PC-3 (cell line): ENCODE results near the gene LENEP. TPM values are rescaled to one million over a fixed set of nuclear protein-coding genes. Genes with fewer than 3 reads are reported as not detected.

ENCODE experiments used
- ATAC-seq: fragments of 200-7000 bp; cut with Tn5 transposase; 2 replicates; pipeline ENCODE4 v1.9.1; 2020; ENCODE audit warnings: mild to moderate bottlenecking, moderate library complexity
- BruUV-seq: library from RNA; stranded (reverse); fragments of 400-500 nt; replicated peaks from 2 replicates; lab custom pipeline; 2021; lab: Mats Ljungman, UMichigan
- CTCF ChIA-PET: fragments of 300-600 bp; sonication (Branson Sonifier 250); formaldehyde crosslinking; loops from one replicate; lab custom pipeline; 2022; ENCODE audit warnings: antibody characterized with exemption; lab: Charles Lee
- POLR2A ChIA-PET: fragments of 300-600 bp; sonication (Branson Sonifier 250); formaldehyde crosslinking; loops from one replicate; lab custom pipeline; 2022; ENCODE audit warnings: antibody characterized with exemption; ENCODE audit not compliant: unreplicated experiment; lab: Charles Lee
- DNase-seq: peaks from one replicate; pipeline ENCODE4 v3.0.0-alpha.2; 2015
- H2AFZ ChIP-seq: fragments of 300-600 bp; sonication (generic); 2 replicates; pipeline ENCODE4 v1.6.0; 2016; ENCODE audit warnings: antibody characterized with exemption, low read length
- H3F3A ChIP-seq: fragments of 300-600 bp; sonication (generic); one replicate; pipeline ENCODE4 v1.6.0; 2017; ENCODE audit warnings: antibody characterized with exemption, low read length, control low read depth, mild to moderate bottlenecking; ENCODE audit not compliant: unreplicated experiment
- H3K27ac ChIP-seq: fragments of 300-600 bp; sonication (generic); 2 replicates; pipeline ENCODE4 v1.5.1; 2016; ENCODE audit warnings: mild to moderate bottlenecking, low read length
- H3K27me3 ChIP-seq: fragments of 300-600 bp; sonication (generic); 2 replicates; pipeline ENCODE4 v1.6.1; 2016; ENCODE audit warnings: low read length, mixed read lengths
- H3K36me3 ChIP-seq: fragments of 300-600 bp; sonication (generic); 2 replicates; pipeline ENCODE4 v1.6.1; 2016; ENCODE audit warnings: low read depth, mixed run types, low read length, mixed read lengths
- H3K4me1 ChIP-seq: fragments of 300-600 bp; sonication (generic); 2 replicates; pipeline ENCODE4 v1.5.1; 2016; ENCODE audit warnings: low read length; ENCODE audit not compliant: insufficient read depth
- H3K4me2 ChIP-seq: fragments of 300-600 bp; sonication (generic); 2 replicates; pipeline ENCODE4 v1.6.0; 2016; ENCODE audit warnings: low read length
- H3K4me3 ChIP-seq: fragments of 300-600 bp; sonication (generic); 2 replicates; pipeline ENCODE4 v1.5.1; 2016; ENCODE audit warnings: mild to moderate bottlenecking, low read length, mixed read lengths
- H3K79me2 ChIP-seq: fragments of 300-600 bp; sonication (generic); 2 replicates; pipeline ENCODE4 v1.6.1; 2017; ENCODE audit warnings: low read length, mixed read lengths
- H3K9ac ChIP-seq: fragments of 300-600 bp; sonication (generic); 2 replicates; pipeline ENCODE4 v1.6.0; 2016; ENCODE audit warnings: mild to moderate bottlenecking, low read length
- H3K9me2 ChIP-seq: fragments of 300-600 bp; sonication (generic); replicated peaks from 2 replicates; pipeline ENCODE4 v1.6.1; 2016; ENCODE audit warnings: mixed run types, low read length, mixed read lengths
- H3K9me3 ChIP-seq: fragments of 300-600 bp; sonication (generic); 2 replicates; pipeline ENCODE4 v1.6.1; 2016; ENCODE audit warnings: low read length, mixed read lengths
- H4K20me1 ChIP-seq: fragments of 300-600 bp; sonication (generic); 2 replicates; pipeline ENCODE4 v1.6.1; 2016; ENCODE audit warnings: low read length, mixed read lengths
- CTCF ChIP-seq: fragments of 300-600 bp; sonication (generic); conservative IDR thresholded peaks from 2 replicates; pipeline ENCODE4 v1.5.1; 2017; ENCODE audit warnings: antibody characterized with exemption, low read depth, mild to moderate bottlenecking, low read length
- EZH2 ChIP-seq: fragments of 300-600 bp; sonication (generic); IDR thresholded peaks from one replicate; pipeline ENCODE4 v1.6.1; 2017; ENCODE audit warnings: antibody characterized with exemption, mild to moderate bottlenecking, low read length; ENCODE audit not compliant: unreplicated experiment
- EZH2phosphoT487 ChIP-seq: fragments of 300-600 bp; sonication (generic); IDR thresholded peaks from 2 replicates; pipeline ENCODE4 v1.6.1; 2018; ENCODE audit warnings: mild to moderate bottlenecking, antibody characterized with exemption, low read length, borderline replicate concordance
- intact Hi-C: fragments of 100-400 bp; cut with micrococcal nuclease; formaldehyde crosslinking; loops from 2 replicates; pipeline ENCODE4 v1.9.0; 2023
- total RNA-seq: library from RNA; depleted of rRNA; stranded (reverse); fragments of >200 nt; gene quantifications from 2 replicates; pipeline ENCODE4 v1.2.3, GENCODE V29; 2014

The LENEP gene
- total RNA-seq, 1 experiment from 2014 or later: not detected

- H3K36me3 ChIP-seq: peaks cover 9% of the 10 kb centered on the region; the same call in 1 of the 2 replicates
- H3F3A ChIP-seq: peaks cover 4% of the 10 kb centered on the region
- peaks cover 50% of the 10 kb centered on the region for H3K4me1 ChIP-seq
- ATAC-seq (no peak), DNase-seq (no peak)
- ChIA-PET CTCF (interaction anchor here (0.6 to 4.1 kb wide), 3 partner anchors 13 to 72 kb away, joined by 3 to 16 read pairs (median 5); partner anchors contain the start of gene PYGO2), POLR2A (no interaction called here)
- no peaks in the 10 kb centered on the region for H3K9me3 ChIP-seq
- peak overlapping the region; percentile 88 for H3K27ac ChIP-seq
- H2AFZ ChIP-seq: peak overlapping the region; percentile 61; the same call in 1 of the 2 replicates
- H3K9ac ChIP-seq: peak overlapping the region; percentile 74
- BruUV-seq: no TSS peak
- peaks cover 69% of the 10 kb centered on the region for H3K79me2 ChIP-seq
- peak overlapping the region; percentile 83 for H3K4me3 ChIP-seq
- H3K9me2 ChIP-seq: no peaks in the 10 kb centered on the region
- TF ChIP-seq CTCF (no peak), EZH2 (no peak), EZH2phosphoT487 (no peak)
- H3K4me2 ChIP-seq: peak overlapping the region; percentile 98
- intact Hi-C loops: loop anchor here (1.0 kb wide), 1 partner anchor 13 kb away; no protein-coding TSS in a partner anchor
- H4K20me1 ChIP-seq: 0 out of 2 replicates have a peak, but pooled peaks cover 3% of the 10 kb centered on the region
- H3K27me3 ChIP-seq: no peaks in the 10 kb centered on the region
These were observed 11.1 kb downstream of the LENEP start for GRCh38 chr1:155004352-155005075.

- no peak for TF ChIP-seq EZH2
- TF ChIP-seq CTCF: no peak
- no peak for TF ChIP-seq EZH2phosphoT487
- H3K27ac ChIP-seq: peak overlapping the region; percentile 88
- no peaks in the 10 kb centered on the region for H3K27me3 ChIP-seq
- intact Hi-C loops: loop anchor here (1.0 kb wide), 1 partner anchor 12 kb away; no protein-coding TSS in a partner anchor
- H3K4me2 ChIP-seq: peak overlapping the region; percentile 98
- H3F3A ChIP-seq: peaks cover 4% of the 10 kb centered on the region
- H4K20me1 ChIP-seq: 0 out of 2 replicates have a peak, but pooled peaks cover 3% of the 10 kb centered on the region
- BruUV-seq: no TSS peak
- peak overlapping the region; percentile 83 for H3K4me3 ChIP-seq
- H3K79me2 ChIP-seq: peaks cover 78% of the 10 kb centered on the region
- peaks cover 12% of the 10 kb centered on the region; the same call in 1 of the 2 replicates for H3K36me3 ChIP-seq
- CTCF ChIA-PET: interaction anchor here (0.9 kb wide), 1 partner anchor 44 kb away, joined by 5 read pairs; the partner anchor contains the start of gene PYGO2
- ATAC-seq: peak; percentile 24
- POLR2A ChIA-PET: no interaction called here
- H3K9me3 ChIP-seq: no peaks in the 10 kb centered on the region
- peak overlapping the region; percentile 12; the same call in 1 of the 2 replicates for H2AFZ ChIP-seq
- no peaks in the 10 kb centered on the region for H3K9me2 ChIP-seq
- H3K4me1 ChIP-seq: peaks cover 42% of the 10 kb centered on the region
- peak overlapping the region; percentile 61 for H3K9ac ChIP-seq
- DNase-seq: peak; percentile 90
These were observed 12.0 kb downstream of the LENEP start for GRCh38 chr1:155005076-155006011.
